ENCODE measurements around the gene BCL2L15. TPM values are rescaled to one million over a fixed set of nuclear protein-coding genes. Genes with fewer than 3 reads are reported as not detected.

BCL2L15 gene
- total and polyA plus RNA-seq, 10 of the 15 experiments (the other 5 are each of a cell fraction or from before 2014, with no cell fraction given) = 0.42 to 1.2 (median 0.59) TPM

GRCh38 chr1:113879739-113880038 is 7.7 kb downstream of the BCL2L15 start:
- DNase-seq (ENCODE audit: low read depth, low spot score) = no peak
- H3K79me2 ChIP-seq (ENCODE audit: control insufficient read depth, insufficient read depth, low read length) = no peaks in the 10 kb centered on the region
- H3K4me3 ChIP-seq = no peak overlapping the region
- TF ChIP-seq, protein P1, sequence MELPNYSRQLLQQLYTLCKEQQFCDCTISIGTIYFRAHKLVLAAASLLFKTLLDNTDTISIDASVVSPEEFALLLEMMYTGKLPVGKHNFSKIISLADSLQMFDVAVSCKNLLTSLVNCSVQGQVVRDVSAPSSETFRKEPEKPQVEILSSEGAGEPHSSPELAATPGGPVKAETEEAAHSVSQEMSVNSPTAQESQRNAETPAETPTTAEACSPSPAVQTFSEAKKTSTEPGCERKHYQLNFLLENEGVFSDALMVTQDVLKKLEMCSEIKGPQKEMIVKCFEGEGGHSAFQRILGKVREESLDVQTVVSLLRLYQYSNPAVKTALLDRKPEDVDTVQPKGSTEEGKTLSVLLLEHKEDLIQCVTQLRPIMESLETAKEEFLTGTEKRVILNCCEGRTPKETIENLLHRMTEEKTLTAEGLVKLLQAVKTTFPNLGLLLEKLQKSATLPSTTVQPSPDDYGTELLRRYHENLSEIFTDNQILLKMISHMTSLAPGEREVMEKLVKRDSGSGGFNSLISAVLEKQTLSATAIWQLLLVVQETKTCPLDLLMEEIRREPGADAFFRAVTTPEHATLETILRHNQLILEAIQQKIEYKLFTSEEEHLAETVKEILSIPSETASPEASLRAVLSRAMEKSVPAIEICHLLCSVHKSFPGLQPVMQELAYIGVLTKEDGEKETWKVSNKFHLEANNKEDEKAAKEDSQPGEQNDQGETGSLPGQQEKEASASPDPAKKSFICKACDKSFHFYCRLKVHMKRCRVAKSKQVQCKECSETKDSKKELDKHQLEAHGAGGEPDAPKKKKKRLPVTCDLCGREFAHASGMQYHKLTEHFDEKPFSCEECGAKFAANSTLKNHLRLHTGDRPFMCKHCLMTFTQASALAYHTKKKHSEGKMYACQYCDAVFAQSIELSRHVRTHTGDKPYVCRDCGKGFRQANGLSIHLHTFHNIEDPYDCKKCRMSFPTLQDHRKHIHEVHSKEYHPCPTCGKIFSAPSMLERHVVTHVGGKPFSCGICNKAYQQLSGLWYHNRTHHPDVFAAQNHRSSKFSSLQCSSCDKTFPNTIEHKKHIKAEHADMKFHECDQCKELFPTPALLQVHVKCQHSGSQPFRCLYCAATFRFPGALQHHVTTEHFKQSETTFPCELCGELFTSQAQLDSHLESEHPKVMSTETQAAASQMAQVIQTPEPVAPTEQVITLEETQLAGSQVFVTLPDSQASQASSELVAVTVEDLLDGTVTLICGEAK (IDR thresholded peaks at IDR 0.05; ENCODE audit: borderline replicate concordance) = peak; percentile 87
- no peak for TF ChIP-seq RAD51 (IDR thresholded peaks at IDR 0.05)
- no TSS peak for BruUV-seq (replicated peaks)
- RAD21 ChIA-PET (ENCODE audit: unreplicated experiment) = interaction anchor here (0.8 to 9.7 kb wide), 9 partner anchors 10 to 52 kb away, joined by 3 to 189 read pairs (median 8); partner anchors contain the start of genes AP4B1, DCLRE1B and HIPK1
- intact Hi-C loops (cut with micrococcal nuclease; ENCODE audit: unreplicated experiment) (no loop called here), in situ Hi-C loops (cut with MboI) (no loop called here)
- H2AFZ ChIP-seq (ENCODE audit: control insufficient read depth, low read depth, low read length) = no peak overlapping the region; the same call in 1 of the 2 replicates
- no peaks in the 10 kb centered on the region for H3K36me3 ChIP-seq (ENCODE audit: control insufficient read depth in 2 of 2, insufficient read depth in 2 of 2, low read length in 1 of 2)
- over 99% methylated on average over 4 of the region's 4 CpGs for WGBS (ENCODE audit: insufficient coverage, insufficient replicate concordance, low lambda C conversion rate, missing lambda C conversion rate)
- ATAC-seq = no peak
- H3K27me3 ChIP-seq (replicated peaks in 1 of 2; ENCODE audit: control insufficient read depth in 2 of 2, insufficient read depth in 2 of 2, low read length in 1 of 2) = no peaks in the 10 kb centered on the region
- H3K4me1 ChIP-seq (ENCODE audit: control insufficient read depth, insufficient read depth, low read length) = peaks cover 42% of the 10 kb centered on the region
- H3K27ac ChIP-seq (ENCODE audit: control insufficient read depth, insufficient read depth) = peak overlapping the region; percentile 92
- peak overlapping the region; percentile 91; the same call in 1 of the 2 replicates for H3K4me2 ChIP-seq (ENCODE audit: control insufficient read depth, insufficient read depth)
- H3K9me3 ChIP-seq (replicated peaks; ENCODE audit: control insufficient read depth, insufficient read depth, low read length) = no peaks in the 10 kb centered on the region
- SMC1A ChIA-PET (ENCODE audit: uncharacterized antibody, unreplicated experiment) = interaction anchor here (1.0 to 15.2 kb wide), 6 partner anchors 8 to 51 kb away, joined by 3 to 396 read pairs (median 12); partner anchors contain the start of genes AP4B1, BCL2L15 and DCLRE1B
- CTCF ChIA-PET = interaction anchor here (1.2 to 6.9 kb wide), 5 partner anchors 11 to 49 kb away, joined by 3 to 56 read pairs (median 27); partner anchors contain the start of genes AP4B1 and HIPK1
- POLR2A ChIA-PET = interaction anchor here (1.1 to 10.4 kb wide), 7 partner anchors 12 to 52 kb away, joined by 4 to 111 read pairs (median 16); partner anchors contain the start of genes AP4B1 and DCLRE1B
- no peaks in the 10 kb centered on the region for H4K20me1 ChIP-seq (ENCODE audit: control insufficient read depth, insufficient read depth)
- FAIRE-seq = no peak
- H3K9ac ChIP-seq (ENCODE audit: control insufficient read depth, insufficient read depth, low read length) = peak overlapping the region; percentile 0; the same call in 1 of the 2 replicates

All from GM12878 (cell line).